Measurements from ENCODE around the gene WNK2.

WNK2 gene

DNA sequence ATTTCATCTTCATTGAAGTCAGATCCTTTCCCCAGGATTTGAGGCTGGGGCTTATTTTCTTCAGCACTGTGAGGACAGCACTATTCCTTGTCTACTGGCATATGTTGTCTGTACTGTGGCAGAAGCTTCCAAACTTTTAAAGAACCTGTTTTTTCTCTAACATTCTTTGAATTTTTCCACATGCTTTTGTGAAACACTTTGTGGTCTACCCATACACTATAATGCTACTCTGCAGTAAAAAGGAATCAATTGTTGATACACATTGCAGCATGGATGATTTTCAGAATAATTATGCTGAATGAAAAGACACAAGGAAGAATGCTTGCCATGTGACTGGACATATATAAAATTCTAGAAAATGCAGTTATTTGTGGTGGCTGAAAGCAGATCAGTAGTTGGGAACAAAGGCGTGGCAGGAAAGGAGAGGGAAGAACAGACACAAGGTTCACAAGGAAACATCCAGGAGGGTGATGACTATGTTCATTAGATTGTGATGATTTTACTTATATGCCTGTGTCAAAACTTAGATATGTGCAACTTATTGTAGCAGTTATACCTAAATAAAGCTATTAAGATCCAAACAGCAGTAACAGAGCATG, 96.8 kb downstream of the WNK2 start:
- DNase-seq, result no peak

DNA sequence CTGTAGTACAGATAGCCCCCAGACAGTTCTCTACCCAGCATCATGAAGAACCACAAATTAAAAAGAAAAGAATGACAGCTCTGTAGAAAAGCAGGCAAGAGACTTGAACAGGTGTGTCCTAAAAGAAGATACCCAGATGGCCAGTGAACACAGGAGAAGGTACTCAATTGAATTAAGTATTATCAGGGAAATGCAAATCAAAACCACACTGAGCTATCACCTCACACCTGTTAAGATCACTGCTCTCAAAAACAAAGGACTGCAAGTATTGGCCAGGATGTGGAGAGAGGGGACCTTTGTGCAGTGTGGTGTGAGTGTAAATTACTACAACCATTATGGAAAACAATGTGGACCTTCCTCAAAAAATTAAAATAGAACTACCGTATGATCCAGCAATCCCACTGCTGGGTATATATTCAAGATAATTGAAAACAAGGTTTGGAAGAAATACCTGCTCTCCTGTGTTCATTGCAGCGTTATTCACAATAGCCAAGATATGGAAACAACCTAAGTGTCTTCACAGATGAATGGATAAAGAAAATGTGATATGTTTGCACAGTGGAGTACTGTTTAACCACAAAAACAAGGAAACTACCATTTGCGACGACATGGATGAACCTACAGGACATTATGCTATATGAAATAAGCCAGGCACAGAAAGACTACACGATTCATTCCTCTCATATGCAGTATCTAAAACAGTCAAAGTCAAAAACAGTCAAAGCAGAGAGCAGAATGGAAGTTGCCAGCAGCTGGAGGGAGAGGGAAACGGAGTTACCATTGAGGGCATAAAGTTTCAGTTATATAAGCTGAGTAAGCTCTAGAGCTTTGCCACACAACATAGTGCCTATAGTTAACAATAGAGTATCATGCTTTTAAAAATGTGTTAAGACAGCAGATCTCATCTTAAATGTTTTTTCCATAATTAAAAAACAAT, 102.6 kb downstream of the WNK2 start:
- DNase-seq, result no peak

DNA sequence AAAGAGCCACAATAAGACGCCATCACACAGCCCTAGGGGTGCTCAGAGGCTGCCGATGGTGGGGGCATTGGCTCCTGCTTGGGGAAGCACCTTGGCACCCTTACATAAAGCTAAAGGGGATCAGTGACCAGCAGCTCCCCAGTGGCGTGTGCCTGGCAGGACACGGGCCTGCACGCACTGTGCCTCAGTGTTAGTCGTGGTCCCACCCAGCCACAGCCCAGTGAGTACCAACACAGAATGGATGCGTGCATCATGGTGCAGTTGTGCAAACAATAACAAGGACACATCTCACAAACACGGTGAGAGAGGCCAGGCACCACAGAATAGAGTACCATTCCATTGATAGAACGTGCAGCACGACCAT, 103.2 kb downstream of the WNK2 start:
- DNase-seq, result no peak

DNA sequence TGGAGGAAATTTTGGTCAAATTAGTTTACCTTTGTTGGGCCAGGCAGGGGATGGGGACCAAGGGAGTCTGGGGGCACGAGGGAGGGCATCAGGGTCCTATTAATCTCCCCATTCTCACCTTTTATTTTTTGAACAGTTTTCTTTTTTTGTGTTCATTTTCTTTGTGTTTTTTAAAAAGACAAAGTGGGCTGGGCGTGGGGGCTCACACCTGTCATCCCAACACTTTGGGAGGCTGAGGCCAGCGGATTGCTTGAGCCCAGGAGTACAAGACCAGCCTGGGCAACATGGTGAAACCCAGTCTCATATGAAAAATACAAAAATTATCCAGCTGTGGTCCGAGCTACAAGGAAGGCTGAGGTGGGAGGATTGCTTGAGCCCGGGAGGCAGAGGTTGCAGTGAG, 103.7 kb downstream of the WNK2 start:
- DNase-seq, result no peak

DNA sequence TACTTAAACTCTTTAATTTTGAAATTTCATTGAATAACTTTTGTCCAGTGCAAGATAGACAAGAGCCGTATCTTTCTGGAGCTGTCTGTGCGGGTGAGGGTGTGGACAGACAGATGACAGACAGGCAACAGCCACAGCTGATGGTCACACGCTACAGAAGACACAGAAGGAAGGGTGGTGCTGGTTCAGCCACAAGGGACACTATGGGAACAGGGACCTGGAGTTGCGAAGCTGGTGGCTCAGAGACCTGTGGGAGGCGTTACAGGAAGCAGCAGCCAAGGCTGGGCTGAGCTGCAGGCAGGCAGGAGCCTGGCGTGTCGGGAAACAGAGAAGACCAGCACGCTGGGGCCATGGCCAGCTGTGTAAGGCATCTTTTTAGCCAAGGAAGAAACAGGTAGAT, 104.4 kb downstream of the WNK2 start:
- no peak for DNase-seq

DNA sequence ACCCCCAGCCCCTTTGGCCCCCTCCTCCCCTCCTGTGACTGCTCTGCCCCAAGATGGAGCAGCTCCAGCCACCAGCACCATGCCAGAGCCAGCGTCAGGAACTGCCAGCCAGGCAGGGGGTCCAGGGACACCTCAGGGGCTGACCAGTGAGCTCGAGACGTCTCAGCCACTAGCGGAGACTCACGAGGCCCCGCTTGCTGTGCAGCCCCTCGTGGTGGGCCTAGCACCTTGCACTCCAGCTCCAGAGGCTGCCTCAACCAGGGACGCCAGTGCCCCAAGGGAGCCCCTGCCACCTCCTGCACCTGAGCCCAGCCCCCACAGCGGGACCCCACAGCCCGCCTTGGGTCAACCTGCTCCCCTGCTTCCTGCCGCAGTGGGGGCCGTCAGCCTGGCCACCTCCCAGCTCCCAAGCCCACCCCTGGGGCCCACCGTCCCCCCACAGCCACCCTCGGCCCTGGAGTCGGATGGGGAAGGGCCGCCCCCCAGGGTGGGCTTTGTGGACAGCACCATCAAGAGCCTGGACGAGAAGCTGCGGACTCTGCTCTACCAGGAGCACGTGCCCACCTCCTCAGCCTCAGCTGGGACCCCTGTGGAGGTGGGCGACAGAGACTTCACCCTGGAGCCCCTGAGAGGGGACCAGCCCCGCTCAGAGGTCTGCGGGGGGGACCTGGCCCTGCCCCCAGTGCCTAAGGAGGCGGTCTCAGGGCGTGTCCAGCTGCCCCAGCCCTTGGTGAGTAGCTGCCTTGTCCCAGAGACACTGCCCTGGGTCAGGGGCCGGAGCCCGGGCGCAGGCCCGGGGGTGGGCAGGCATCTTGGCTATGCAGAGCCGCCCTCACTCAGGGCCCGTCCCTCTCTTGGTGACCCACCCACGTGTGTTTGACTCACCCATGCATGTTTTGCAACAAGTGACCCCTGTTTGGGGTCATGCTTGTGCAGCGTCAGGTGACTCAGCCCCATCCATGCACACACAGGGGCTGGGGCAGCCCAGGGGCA, 105.2 kb downstream of the WNK2 start:
- DNase-seq, result no peak

DNA sequence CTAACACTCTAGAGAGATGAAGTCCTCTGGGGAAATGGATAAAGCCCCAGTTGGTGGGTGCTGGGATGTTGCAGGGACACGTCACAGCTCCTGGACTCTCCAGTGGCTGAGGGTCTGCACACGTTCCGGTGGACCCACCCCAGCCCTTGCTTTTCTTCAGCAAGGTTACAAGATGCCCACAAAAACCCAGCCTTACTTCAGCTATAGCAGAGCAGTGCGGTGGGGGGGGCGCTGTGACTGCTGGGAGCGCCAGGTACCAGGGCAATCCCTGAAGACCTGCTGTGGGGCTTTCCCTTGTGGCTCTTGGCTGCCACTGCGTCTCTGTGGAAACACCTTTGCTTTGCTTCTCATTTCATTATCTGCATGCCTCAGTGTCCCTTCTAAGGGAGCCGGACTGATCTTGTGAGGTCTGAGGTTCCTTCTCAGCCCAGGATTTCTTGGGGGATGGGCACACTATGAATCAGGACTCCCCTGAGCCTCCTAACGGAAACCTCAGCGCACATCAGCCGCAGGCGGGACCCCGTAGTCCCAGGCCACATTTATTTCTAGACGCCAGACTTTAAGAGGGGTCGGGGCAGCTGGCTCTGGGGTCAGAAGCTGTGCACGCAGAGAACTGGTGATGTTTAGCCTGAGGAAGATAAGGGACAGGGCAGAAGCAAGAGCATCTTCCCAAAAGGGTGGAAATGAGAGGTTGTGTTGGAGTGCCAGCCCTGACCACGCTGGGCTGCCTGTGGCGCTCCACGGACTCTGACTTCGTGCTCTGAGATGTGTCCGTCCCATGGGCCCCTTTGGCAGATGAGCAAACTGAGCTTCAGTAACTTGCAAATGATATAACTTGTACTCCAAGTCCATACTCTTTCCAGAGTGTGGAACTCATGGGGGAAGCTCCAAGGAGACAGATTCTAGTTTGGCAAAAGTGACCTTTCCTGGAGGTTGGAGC, 106.8 kb downstream of the WNK2 start:
- no peak for DNase-seq

DNA sequence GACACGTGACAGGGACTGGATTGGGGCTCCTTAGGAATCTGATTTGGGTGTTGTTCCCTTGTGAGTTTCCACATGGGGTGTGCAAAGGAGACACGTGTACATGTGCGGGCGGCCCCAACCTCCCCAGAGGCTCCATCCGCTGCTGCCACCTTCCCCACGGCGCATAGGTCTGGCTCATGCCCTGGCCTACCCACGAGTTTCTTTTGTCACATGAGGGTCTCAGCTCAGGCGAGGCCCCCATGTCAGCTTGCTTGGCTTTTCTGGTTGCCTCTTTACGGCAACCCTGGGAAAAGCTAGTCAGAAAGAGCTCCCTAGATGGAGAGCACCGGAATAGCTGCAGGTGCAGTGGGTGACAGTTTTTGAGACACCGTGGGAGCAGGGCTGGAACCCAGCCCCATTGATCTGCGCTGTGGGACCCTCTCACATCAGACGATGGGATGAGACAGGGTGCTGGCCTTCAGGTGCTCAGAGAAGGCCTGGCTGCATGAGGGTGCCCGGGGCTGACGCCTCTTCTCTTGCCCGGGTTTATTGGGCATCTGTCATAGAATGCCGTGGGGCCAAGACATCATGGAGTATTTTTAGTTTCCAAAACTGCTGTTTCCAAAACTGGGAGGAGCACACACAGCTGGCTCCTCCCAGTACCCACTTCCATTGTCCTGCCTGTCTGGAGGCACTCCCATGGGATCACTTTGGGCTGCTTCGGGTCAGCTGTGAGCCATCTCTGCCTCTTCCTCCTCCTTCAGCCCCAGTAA, 107.8 kb downstream of the WNK2 start:
- no peak for DNase-seq

DNA sequence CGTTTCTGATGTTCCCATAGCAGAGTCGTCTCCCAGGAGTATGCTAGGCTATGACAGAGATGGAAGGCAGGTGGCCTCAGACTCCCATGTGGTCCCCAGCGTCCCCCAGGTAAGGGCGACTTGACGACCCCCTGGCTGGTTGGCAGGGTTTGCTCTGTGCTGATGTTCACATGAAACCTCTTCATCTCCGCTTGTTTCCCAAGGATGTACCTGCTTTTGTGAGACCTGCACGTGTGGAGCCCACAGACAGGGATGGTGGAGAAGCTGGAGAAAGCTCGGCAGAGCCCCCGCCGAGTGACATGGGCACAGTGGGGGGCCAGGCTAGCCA, 108.3 kb downstream of the WNK2 start:
- DNase-seq, result no peak

DNA sequence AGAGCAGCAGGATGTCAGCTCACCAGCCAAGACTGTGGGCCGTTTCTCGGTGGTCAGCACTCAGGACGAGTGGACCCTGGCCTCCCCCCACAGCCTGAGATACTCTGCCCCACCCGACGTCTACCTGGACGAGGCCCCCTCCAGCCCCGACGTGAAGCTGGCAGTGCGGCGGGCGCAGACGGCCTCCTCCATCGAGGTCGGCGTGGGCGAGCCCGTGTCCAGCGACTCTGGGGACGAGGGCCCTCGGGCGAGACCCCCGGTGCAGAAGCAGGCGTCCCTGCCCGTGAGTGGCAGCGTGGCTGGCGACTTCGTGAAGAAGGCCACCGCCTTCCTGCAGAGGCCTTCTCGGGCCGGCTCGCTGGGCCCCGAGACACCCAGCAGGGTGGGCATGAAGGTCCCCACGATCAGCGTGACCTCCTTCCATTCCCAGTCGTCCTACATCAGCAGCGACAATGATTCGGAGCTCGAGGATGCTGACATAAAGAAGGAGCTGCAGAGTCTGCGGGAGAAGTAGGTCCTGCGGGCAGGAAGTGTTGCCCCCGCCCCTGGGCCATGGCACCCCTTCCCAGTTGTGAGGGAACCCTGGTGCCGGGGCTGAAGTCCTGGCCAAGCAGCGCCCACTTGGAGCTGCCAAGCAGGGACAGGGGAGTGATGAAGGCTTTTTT, 108.9 kb downstream of the WNK2 start:
- no peak for DNase-seq

DNA sequence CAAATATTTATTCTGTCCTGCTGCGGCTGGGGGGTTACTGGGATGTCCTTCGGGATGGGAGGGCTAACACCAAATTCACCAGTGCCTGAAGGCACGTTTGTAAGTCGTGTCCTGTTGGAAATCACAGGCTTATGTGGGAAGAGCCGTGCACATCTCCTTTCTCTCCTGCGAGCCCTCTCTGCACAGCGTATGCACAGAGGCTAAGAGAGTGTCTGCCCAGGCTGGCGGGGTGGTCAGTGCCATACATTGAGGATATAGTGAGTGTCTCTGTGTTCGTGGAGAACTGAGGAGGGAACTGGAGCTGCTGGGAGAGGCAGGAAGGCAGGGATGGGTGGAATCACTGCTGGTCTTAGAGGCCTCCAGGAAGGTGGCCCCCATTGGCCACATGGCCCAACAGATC, 110.1 kb downstream of the WNK2 start:
- no peak for DNase-seq

DNA sequence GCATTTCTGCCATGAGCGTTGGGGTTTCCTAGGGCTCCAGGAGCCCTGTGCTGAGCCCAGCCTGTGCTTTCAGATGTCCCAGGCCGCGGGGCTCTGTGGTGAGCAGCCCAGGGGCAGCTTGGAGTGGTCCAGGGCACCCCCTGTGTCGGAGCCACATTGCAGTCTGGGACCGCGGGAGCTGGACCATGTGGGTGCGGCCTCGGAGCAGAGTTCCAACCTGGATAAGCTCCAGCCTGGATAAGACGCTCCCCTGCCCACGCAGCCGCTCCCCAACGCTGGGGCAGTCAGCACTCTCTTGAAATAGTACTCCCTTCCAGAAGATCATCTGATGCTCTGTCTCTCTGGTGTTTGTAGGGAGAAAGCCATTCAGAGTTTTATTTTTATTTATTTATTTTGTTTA, 111.1 kb downstream of the WNK2 start:
- DNase-seq, result no peak

DNA sequence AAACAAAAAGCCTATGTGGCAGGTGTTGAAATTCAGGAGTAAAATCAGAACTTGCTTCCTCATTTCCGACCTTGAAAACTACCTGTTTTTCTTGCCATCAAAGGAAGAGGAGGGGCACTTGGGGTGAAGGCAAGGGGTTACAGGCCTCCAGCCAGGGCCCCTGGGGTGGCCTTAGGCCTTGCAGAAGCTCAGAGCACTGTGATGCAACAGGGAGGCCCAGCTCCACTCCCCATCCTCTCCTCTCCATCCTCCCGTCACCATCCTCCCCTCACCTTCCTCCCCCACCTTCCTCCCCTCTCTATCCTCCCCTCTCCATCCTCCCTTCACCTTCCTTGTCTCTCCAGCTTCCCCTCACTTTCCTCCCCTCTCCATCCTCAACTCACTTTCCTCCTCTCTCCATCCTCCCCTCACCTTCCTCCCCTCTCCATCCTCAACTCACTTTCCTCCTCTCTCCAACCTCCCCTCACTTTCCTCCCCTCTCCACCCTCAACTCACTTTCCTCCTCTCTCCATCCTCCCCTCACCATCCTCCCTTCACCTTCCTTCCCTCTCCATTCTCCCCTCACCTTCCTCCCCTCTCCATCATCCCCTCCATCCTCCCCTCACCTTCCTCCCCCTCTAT, 111.6 kb downstream of the WNK2 start:
- no peak for DNase-seq

DNA sequence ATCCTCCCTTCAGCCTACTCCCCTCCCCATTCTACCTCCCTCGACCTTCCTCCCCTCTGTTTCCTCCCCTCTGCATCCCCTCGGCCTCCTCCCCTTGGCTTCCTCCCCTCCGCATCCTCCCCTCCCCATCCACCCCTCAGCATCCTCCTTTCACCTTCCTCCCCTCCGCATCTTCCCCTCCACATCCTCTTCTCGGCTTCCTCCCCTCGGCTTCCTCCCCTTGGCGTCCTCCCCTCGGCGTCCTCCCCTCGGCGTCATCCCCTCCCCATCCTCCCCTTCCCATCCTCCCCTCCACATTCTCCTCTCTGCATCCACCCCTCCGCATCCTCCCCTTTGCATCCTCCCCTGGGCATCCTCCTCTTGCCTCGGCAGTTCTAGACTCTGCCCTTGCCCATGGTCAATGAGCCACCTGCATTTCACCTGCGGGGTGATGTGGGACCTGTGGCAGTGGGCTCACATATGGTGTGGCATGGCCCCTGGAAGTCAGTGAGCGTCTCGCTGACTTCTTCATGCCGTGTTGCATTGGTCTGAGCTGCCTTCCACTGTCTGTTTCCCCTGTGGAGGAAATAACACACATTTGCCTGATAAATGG, 113.0 kb downstream of the WNK2 start:
- no peak for DNase-seq

DNA sequence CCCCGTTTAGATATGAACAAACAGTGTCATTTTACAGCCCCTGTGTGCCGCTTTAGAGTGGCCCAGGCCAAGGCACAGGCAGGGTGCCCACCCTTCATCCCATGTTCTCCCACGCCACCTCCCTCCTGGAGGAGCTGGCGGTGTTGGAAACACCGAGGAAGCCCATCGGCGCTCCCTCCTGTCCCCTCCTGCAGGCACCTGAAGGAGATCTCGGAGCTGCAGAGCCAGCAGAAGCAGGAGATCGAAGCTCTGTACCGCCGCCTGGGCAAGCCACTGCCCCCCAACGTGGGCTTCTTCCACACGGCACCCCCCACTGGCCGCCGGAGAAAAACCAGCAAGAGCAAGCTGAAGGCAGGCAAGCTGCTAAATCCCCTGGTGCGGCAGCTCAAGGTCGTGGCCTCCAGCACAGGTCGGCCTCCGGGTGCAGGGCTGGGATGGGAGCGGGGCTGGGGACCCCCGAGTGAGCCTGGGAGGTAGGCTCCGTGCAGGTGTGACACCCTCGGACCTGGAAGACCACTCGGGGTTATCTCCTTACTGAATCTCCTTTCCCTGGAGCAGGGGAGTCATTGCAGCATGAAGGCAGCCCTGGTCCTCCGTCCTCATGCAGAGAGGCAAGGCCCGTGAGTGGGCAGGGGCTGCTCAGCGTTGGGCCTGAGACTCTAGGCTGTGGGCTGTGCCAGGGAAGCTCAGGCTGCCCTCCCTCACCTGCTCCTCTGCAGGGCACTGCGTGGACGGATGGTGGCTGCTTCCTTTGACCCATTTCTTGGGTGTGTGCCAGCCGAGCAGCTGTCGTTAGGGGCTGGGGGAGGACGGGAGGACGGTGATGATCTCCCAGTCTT, 113.9 kb downstream of the WNK2 start:
- DNase-seq, result no peak

DNA sequence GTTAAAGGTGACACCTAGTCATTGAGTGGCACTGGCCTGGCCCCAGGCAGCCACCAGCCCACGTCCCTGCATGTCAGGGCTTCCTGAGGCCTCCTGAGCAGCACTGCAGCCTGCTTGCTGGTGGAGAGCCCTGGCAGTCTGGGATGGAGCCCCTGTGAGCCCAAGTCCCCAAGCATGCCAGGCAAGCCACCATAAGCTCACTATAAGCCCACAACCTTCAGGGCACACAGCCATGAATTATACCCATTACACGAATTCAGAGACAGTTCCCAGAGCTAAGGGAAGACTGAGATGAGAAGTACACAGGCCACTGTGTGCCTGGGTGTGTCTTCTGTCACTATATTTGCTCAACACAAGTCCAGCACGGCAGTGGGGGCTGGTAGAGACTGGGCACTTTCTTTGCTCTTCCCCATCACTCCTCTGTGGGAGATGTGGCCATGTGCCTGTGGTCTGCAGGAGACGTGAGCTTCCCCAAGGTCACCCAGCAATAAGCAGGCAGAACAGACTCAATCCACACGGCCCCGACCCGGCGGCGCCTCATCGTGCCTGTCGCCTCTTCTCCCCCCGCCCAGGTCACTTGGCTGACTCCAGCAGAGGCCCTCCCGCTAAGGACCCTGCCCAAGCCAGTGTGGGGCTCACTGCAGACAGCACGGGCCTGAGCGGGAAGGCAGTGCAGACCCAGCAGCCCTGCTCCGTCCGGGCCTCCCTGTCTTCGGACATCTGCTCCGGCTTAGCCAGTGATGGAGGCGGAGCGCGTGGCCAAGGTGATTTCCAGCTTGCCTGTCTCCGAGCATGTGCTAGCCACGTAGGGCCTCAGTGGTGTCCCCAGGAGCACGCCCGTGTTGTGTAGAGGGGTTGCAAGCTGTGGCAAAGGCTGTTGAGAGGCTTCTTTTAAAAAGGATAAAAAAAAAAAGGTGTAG, 114.8 kb downstream of the WNK2 start:
- DNase-seq, result no peak

DNA sequence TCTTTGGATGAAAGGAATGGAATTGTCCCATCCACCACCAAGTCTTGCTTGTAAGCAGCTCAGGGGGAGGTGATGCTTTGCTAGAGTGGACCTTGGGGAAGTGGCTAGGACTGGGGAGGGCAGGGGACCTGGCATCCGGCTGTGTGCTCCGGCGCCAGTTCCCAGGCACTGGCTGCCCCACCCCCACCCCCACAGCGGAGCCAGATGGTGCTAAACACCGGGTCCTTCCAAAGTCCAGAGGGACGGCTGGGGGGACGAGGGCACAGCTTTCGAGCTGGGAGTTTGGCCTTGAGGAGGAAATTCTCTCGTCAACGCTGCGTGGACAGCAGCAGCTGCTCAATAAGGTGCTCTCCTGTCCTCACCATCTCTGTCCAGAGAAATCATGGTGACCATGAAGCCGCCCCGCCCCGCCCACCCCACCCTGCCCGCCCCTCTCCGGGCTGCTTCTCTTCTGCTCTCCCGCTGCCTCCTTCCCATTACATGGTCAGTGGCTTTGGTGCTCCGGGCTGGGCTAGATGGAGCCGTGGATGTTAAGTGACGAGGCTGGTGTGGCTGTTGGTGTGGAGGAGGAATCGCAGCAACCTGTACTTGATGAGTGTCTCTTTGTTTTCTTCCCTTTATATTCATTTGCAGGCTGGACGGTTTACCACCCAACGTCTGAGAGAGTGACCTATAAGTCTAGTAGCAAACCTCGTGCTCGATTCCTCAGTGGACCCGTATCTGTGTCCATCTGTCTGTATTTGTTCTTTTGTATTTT, 115.7 kb downstream of the WNK2 start:
- DNase-seq, result no peak

Data from stimulated activated CD8-positive, alpha-beta memory T cell treated with anti-CD3 and anti-CD28 coated beads, Interleukin-4, amount 100 ng/mL, for 48 hours (primary cell).